Kidney (tissue), 14 donors: ENCODE measurements around the gene ABTB2. TPM values are rescaled to one million over a fixed set of nuclear protein-coding genes. Genes with fewer than 3 reads are reported as not detected.

Source experiments
- DNase-seq, 5 donors: peaks; one replicate each; pipeline ENCODE4 v3.0.0-alpha.2; 2013 to 2020
- FAIRE-seq: peaks from 2 replicates; lab custom pipeline; 2012; peaks lifted over from hg19 to GRCh38; lab: Jason Lieb, UNC
- H3K27ac ChIP-seq, 2 donors: one replicate each; pipeline ENCODE4 v1.7.0; 2013; ENCODE audit warnings: low read depth in 2 of 2, low read length in 2 of 2, inconsistent platforms in 1 of 2
- H3K27me3 ChIP-seq: one replicate; pipeline ENCODE4 v1.7.1; 2013; ENCODE audit warnings: low read length, inconsistent platforms; ENCODE audit not compliant: control insufficient read depth, insufficient read depth
- H3K36me3 ChIP-seq, 3 donors: one replicate each; pipeline versions ENCODE4 v1.7.0 to v1.7.1; 2013; ENCODE audit warnings: low read length in 3 of 3, control low read depth in 1 of 3, inconsistent platforms in 1 of 3; ENCODE audit not compliant: insufficient read depth in 3 of 3, control insufficient read depth in 2 of 3
- H3K4me1 ChIP-seq, 3 donors: one replicate each; pipeline versions ENCODE4 v1.7.0 to v1.7.1; 2013; ENCODE audit warnings: low read length in 3 of 3, inconsistent platforms in 1 of 3, low read depth in 1 of 3; ENCODE audit not compliant: control insufficient read depth in 2 of 3, insufficient read depth in 2 of 3
- H3K4me3 ChIP-seq, 3 donors: one replicate each; pipeline versions ENCODE4 v1.7.0 to v1.8.1; 2013; ENCODE audit warnings: low read length in 3 of 3, control low read depth in 1 of 3, inconsistent platforms in 1 of 3
- H3K9ac ChIP-seq, 3 donors: one replicate each; pipeline versions ENCODE4 v1.7.0 to v1.7.1; 2013; ENCODE audit warnings: low read length in 3 of 3, control low read depth in 1 of 3, inconsistent platforms in 1 of 3
- H3K9me3 ChIP-seq, 3 donors: one replicate each; pipeline versions ENCODE4 v1.7.0 to v1.7.1; 2013; ENCODE audit warnings: low read length in 3 of 3, control low read depth in 1 of 3, inconsistent platforms in 1 of 3; ENCODE audit not compliant: control insufficient read depth in 2 of 3, insufficient read depth in 1 of 3
- intact Hi-C: fragments of 100-400 bp; cut with DNase I; formaldehyde crosslinking; loops from one replicate; pipeline ENCODE4 v1.11.1; 2022
- polyA plus RNA-seq: library from polyadenylated mRNA; stranded (reverse); fragments of 350-450 nt; fragmentation: Illumina TruSeq; extraction: RNeasy Lipid Tissue Mini Kit (QIAGEN cat#74804); gene quantifications from one replicate; pipeline ENCODE4 v1.2.3, GENCODE V29; 2014; ENCODE audit warnings: low read depth, low replicate concordance; ENCODE audit not compliant: insufficient read depth
- total RNA-seq: library from RNA; stranded (reverse); fragmentation: NEBNext Ultra II Directional; extraction: Animal tissue kit (Norgen Biotek cat#: 25700); gene quantifications from one replicate; pipeline ENCODE4 v1.2.1, GENCODE V29; 2021
- TF ChIP-seq, protein P1 (sequence below): IDR thresholded peaks from 3 replicates; pipeline ENCODE4 v1.5.1; 2012; ENCODE audit warnings: mild to moderate bottlenecking, moderate library complexity, borderline replicate concordance; ENCODE audit not compliant: insufficient read depth; ENCODE audit errors: extremely low read depth
- donor health status: control.
- donor health status: control.
- donor health status: control.
- donor health status: control.
- donor health status: control.
- donor health status: DM: yes; HTN: yes; CAD: no.
- donor health status: Normal renal cell carcinoma (clear cell type).

ABTB2 gene
- total and polyA plus RNA-seq, 2 donors from 2014 or later = 7.6 to 22.1 TPM

DNA sequence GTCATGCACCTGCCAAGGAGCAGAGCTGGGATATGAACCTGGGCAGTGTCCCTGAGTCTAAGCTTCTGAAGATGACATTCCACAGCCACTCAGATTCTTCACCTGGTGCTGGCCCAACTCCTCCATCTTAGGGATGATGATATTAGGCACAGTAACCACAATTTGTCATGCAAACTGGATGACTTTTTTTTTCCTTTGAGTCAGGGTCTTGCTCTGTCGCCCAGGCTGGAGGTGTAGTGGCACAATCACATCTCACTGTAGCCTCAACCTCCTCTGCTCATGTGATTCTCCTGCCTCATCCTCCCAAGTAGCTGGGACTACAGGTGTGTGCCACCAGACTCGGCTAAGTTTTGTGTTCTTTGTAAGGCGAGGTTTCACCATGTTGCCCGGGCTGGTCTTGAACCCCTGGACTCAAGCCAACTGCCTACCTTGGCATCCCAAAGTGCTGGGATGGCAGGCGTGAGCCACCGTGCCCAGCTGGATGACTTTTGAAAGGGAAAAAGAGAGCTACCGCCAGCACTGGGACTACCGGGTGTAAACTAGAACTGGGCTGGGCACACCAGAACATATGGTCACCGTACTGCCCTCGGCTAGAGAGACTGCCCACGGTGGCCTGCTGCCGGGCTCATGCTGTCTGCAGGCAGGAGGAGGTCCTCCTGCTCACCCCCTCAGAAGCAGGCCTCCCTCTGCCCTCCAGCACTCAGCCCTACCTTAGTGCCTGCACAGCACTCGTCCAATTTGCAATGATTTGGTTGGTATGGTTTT is 174.7 kb downstream of the ABTB2 start:
- H3K4me1 ChIP-seq = peaks cover 0 to 21% (median 11%) of the 10 kb centered on the region in 3 donors

DNA sequence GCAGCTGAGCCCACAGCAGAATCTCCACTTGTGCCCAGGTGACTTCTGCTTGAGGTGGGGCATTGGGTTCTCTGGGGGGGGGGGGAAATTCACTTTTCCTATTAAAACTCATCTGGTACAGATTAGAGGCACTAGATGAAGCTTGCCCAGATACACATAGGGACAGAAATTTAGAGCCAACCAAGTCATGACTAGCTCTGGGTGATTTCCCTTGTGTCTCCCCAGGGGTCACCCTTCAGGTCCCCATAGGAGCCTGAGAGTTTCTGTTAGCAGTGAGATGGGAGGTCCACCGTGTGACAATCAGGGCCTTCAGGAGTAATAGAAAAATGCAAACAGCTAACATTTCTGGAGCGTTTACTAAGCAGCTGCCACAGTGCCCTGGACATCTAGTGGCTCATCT is 175.4 kb downstream of the ABTB2 start:
- no peak for FAIRE-seq

More for the DNA sequence above, 174.7 kb downstream of the ABTB2 start:
- Histone ChIP-seq H3K4me3 (no peak overlapping the region), H3K27ac (peak overlapping the region in 1 of 2 donors; percentile 46), H3K36me3 (no peaks in the 10 kb centered on the region), H3K9me3 (no peaks in the 10 kb centered on the region), H3K9ac (no peak overlapping the region), H3K27me3 (no peaks in the 10 kb centered on the region)
- intact Hi-C loops = no loop called here
- FAIRE-seq (no peak), DNase-seq (peak in 1 of 5 donors; percentile 22)
- TF ChIP-seq, protein P1, sequence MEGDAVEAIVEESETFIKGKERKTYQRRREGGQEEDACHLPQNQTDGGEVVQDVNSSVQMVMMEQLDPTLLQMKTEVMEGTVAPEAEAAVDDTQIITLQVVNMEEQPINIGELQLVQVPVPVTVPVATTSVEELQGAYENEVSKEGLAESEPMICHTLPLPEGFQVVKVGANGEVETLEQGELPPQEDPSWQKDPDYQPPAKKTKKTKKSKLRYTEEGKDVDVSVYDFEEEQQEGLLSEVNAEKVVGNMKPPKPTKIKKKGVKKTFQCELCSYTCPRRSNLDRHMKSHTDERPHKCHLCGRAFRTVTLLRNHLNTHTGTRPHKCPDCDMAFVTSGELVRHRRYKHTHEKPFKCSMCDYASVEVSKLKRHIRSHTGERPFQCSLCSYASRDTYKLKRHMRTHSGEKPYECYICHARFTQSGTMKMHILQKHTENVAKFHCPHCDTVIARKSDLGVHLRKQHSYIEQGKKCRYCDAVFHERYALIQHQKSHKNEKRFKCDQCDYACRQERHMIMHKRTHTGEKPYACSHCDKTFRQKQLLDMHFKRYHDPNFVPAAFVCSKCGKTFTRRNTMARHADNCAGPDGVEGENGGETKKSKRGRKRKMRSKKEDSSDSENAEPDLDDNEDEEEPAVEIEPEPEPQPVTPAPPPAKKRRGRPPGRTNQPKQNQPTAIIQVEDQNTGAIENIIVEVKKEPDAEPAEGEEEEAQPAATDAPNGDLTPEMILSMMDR = no peak

DNA sequence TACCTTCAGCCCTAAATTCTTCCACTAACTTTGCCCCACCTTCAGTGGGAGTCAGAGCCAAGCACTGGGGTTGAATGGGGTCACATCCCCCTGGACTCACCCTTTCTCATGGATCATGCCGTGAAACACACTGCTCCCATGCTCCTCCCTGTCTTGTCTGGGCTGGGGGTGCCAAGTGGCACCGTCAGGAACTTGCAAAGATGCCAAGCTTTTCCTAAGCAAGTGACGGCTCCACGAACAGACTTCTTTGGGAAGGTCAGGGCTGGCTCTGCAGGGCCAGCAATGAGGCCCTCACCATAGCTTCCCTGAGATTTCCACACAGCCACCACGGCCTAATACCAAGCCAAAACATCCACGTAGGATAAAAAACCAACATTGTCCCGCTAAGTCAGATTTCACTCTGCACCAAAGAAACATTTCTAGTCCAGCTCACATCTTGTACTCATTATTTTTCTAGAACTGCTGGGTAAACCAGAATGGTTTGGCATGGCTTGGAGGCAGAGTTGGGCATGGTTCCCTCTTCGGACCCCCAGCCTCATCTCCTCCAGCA is 175.9 kb downstream of the ABTB2 start:
- H3K9ac ChIP-seq = no peak overlapping the region
- FAIRE-seq (no peak), DNase-seq (no peak)
- TF ChIP-seq, protein P1 = no peak
- peaks cover 0 to 19% (median 11%) of the 10 kb centered on the region in 3 donors for H3K4me1 ChIP-seq
- H3K4me3 ChIP-seq = no peak overlapping the region
- H3K27ac ChIP-seq = no peak overlapping the region
- no peaks in the 10 kb centered on the region for H3K27me3 ChIP-seq
- intact Hi-C loops = no loop called here
- no peaks in the 10 kb centered on the region for H3K36me3 ChIP-seq
- H3K9me3 ChIP-seq = no peaks in the 10 kb centered on the region

More for the DNA sequence above, 175.4 kb downstream of the ABTB2 start:
- Histone ChIP-seq H3K4me1 (peaks cover 0 to 21% (median 11%) of the 10 kb centered on the region in 3 donors), H3K36me3 (no peaks in the 10 kb centered on the region), H3K9me3 (no peaks in the 10 kb centered on the region), H3K4me3 (no peak overlapping the region), H3K9ac (no peak overlapping the region), H3K27me3 (no peaks in the 10 kb centered on the region), H3K27ac (no peak overlapping the region)
- TF ChIP-seq, protein P1 = no peak
- intact Hi-C loops = no loop called here
- DNase-seq = peak in 1 of 5 donors; percentile 20
